MM.1S (cell line): ENCODE data around the gene ABCB7.

ENCODE experiments used
- EZH2 ChIP-seq: fragments of 300-600 bp; sonication (generic); optimal IDR thresholded peaks from 2 replicates; pipeline ENCODE3; 2017; ENCODE audit warnings: low read depth, mild to moderate bottlenecking, antibody characterized with exemption, low read length, mixed read lengths
- TF ChIP-seq, protein P1 (sequence below): fragments of 300-600 bp; sonication (generic); IDR thresholded peaks from 2 replicates; pipeline ENCODE4 v1.5.1; 2016; ENCODE audit warnings: antibody characterized with exemption, low read length, mixed read lengths

DNA sequence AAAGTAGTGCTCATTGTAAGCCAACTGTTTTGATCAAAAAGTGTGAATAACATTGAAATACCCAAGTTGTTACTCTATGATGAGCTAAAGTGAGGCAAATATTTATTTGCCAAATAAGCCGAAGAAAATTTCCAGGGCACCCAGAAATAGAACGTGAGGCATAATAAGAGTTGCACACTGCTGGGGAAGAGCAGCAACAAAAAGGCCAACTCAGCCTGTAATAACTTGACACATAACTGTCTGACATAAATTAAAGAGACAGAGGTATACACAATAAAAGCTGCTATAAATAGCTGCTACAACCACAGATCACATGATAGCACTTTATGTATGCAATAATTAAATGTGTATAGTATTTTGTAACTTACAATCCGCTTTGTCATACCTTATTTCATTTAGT is 2.0 kb upstream of the ABCB7 start:
- TF ChIP-seq, protein P1, sequence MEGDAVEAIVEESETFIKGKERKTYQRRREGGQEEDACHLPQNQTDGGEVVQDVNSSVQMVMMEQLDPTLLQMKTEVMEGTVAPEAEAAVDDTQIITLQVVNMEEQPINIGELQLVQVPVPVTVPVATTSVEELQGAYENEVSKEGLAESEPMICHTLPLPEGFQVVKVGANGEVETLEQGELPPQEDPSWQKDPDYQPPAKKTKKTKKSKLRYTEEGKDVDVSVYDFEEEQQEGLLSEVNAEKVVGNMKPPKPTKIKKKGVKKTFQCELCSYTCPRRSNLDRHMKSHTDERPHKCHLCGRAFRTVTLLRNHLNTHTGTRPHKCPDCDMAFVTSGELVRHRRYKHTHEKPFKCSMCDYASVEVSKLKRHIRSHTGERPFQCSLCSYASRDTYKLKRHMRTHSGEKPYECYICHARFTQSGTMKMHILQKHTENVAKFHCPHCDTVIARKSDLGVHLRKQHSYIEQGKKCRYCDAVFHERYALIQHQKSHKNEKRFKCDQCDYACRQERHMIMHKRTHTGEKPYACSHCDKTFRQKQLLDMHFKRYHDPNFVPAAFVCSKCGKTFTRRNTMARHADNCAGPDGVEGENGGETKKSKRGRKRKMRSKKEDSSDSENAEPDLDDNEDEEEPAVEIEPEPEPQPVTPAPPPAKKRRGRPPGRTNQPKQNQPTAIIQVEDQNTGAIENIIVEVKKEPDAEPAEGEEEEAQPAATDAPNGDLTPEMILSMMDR: no peak
- no peak for TF ChIP-seq EZH2
